Glutamatergic neuron (in vitro differentiated cells): ENCODE measurements around the gene COMMD6. TPM values are rescaled to one million over a fixed set of nuclear protein-coding genes. Genes with fewer than 3 reads are reported as not detected.

ENCODE experiments used
- DNase-seq: peaks from one replicate; pipeline ENCODE4 v3.0.0; 2022
- H3K27ac Mint-ChIP-seq: one replicate; pipeline ENCODE4 v1.8.0; 2020; ENCODE audit warnings: mild to moderate bottlenecking, mixed read lengths, inconsistent platforms; ENCODE audit not compliant: unreplicated experiment
- H3K27me3 Mint-ChIP-seq: one replicate; pipeline ENCODE4 v1.8.0; 2020; ENCODE audit warnings: mild to moderate bottlenecking, moderate library complexity, mixed read lengths, inconsistent platforms; ENCODE audit not compliant: unreplicated experiment
- H3K36me3 Mint-ChIP-seq: one replicate; pipeline ENCODE4 v1.8.0; 2020; ENCODE audit warnings: mild to moderate bottlenecking, mixed read lengths, inconsistent platforms; ENCODE audit not compliant: unreplicated experiment
- H3K4me1 Mint-ChIP-seq: one replicate; pipeline ENCODE4 v1.8.0; 2020; ENCODE audit warnings: mild to moderate bottlenecking, low read depth, mixed read lengths, inconsistent platforms; ENCODE audit not compliant: unreplicated experiment
- H3K4me3 Mint-ChIP-seq: one replicate; pipeline ENCODE4 v1.8.0; 2020; ENCODE audit warnings: mild to moderate bottlenecking, mixed read lengths, inconsistent platforms; ENCODE audit not compliant: unreplicated experiment
- H3K9me3 Mint-ChIP-seq: one replicate; pipeline ENCODE4 v1.8.0; 2020; ENCODE audit warnings: mild to moderate bottlenecking, moderate library complexity, mixed read lengths, inconsistent platforms; ENCODE audit not compliant: unreplicated experiment
- total RNA-seq: library from RNA; stranded (reverse); fragmentation: NEBNext Ultra II Directional; extraction: Animal tissue kit (Norgen Biotek cat#: 25700); gene quantifications from one replicate; pipeline ENCODE4 v1.2.1, GENCODE V29; 2021; ENCODE audit not compliant: unreplicated experiment
- TF ChIP-seq, protein P1 (sequence below): fragments of 200-600 bp; sonication (generic); IDR thresholded peaks from one replicate; pipeline ENCODE4 v1.5.0; 2021; ENCODE audit not compliant: partially characterized antibody, unreplicated experiment

COMMD6 gene
- total RNA-seq, 1 donor from 2014 or later, result 109 TPM

DNA sequence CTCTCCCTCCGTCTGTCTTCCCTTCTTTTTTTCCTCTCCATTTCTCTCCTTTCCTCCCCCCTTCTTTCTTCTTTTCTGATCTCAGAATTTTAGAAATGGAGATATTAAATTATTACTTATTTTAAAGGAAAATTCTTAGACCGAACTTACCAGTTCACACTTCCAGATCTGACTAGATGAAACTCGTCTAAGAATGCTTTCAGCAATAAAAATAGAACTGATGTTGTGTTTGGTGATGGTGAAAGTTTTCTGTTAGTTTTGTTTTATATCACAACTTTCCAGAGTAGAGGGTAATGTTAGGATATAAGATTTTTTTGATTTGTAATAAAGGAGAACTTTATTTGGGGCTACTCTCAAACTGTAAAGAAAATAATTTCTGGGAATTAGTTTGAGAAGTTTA lies 41.9 kb upstream of the COMMD6 start:
- TF ChIP-seq, protein P1, sequence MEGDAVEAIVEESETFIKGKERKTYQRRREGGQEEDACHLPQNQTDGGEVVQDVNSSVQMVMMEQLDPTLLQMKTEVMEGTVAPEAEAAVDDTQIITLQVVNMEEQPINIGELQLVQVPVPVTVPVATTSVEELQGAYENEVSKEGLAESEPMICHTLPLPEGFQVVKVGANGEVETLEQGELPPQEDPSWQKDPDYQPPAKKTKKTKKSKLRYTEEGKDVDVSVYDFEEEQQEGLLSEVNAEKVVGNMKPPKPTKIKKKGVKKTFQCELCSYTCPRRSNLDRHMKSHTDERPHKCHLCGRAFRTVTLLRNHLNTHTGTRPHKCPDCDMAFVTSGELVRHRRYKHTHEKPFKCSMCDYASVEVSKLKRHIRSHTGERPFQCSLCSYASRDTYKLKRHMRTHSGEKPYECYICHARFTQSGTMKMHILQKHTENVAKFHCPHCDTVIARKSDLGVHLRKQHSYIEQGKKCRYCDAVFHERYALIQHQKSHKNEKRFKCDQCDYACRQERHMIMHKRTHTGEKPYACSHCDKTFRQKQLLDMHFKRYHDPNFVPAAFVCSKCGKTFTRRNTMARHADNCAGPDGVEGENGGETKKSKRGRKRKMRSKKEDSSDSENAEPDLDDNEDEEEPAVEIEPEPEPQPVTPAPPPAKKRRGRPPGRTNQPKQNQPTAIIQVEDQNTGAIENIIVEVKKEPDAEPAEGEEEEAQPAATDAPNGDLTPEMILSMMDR, result no peak
- Mint-ChIP-seq H3K4me3 (no peak overlapping the region), H3K9me3 (no peaks in the 10 kb centered on the region), H3K27me3 (no peaks in the 10 kb centered on the region), H3K4me1 (no peaks in the 10 kb centered on the region), H3K27ac (no peak overlapping the region), H3K36me3 (peaks cover 6% of the 10 kb centered on the region)
- no peak for DNase-seq

DNA sequence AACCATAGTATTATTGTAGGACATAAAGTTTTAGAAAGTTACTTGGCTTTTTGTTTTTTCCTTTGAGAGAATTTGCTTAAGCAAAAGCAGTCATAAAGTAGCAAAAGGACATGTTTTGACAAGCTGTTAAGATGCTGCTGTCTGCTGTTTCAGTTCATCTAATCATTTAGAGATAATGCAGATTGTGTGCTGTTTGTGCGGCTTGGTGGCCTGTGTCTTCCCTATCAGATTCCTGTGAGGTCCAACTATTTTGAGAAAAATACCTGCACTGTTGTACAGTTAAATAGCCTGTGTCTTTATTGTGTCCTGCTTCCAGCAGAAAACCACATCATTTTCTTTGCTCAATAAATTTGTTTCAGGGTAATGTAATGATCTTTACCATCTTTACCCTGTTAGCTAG lies 31.9 kb upstream of the COMMD6 start:
- H3K36me3 Mint-ChIP-seq, result no peaks in the 10 kb centered on the region
- TF ChIP-seq, protein P1, result no peak
- no peaks in the 10 kb centered on the region for H3K9me3 Mint-ChIP-seq
- no peaks in the 10 kb centered on the region for H3K27me3 Mint-ChIP-seq
- no peaks in the 10 kb centered on the region for H3K4me1 Mint-ChIP-seq
- no peak overlapping the region for H3K27ac Mint-ChIP-seq
- DNase-seq, result no peak
- H3K4me3 Mint-ChIP-seq, result no peak overlapping the region

DNA sequence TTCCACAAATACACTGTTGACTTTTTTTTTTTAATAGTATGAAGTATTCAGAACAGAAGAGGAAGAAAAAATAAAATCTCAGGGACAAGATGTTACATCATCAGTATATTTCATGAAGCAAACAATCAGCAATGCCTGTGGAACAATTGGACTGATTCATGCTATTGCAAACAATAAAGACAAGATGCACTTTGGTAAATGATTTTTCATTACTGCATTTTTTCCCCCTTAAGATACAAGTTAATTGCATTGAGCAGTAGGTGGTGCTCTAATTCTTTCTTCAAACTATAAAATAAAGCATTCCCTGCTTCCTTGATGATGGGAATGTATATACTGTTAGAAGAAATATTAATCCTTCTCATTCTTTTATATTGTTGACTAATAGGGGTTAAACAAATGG lies 29.0 kb upstream of the COMMD6 start:
- H3K4me3 Mint-ChIP-seq, result no peak overlapping the region
- H3K27me3 Mint-ChIP-seq, result no peaks in the 10 kb centered on the region
- TF ChIP-seq, protein P1, result no peak
- no peak for DNase-seq
- H3K27ac Mint-ChIP-seq, result no peak overlapping the region
- H3K4me1 Mint-ChIP-seq, result no peaks in the 10 kb centered on the region
- H3K36me3 Mint-ChIP-seq, result no peaks in the 10 kb centered on the region
- no peaks in the 10 kb centered on the region for H3K9me3 Mint-ChIP-seq

DNA sequence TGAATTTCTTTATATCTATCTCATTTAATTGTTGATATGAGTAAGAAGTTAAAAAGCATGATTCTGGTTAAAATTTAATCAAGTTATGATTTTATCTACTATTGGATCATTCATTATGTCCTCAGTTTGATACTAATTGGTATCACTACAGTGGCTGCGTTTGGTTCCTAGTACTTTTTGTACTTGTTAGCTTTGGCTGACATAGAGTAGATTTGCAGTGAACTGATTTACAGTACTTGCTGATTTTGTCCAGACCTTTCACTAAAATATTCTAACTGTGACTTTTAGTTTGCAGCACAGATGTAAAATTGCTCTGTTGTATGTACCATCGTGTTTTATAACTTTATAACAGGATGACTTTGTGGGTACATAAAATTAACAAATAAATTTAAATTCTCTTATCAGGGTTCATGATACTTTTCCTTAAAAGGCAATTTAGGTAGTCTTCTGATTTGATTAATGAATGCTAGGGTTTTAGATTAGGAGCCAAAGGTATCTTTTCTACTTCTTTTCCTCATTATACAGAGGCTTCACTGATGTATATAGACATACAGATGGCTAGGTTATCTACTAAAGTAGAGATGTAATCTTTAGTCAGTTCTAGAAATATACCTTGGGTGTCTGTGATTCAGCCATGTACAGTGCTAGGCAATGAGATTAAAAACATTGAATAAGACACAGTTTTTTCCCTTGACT lies 20.7 kb upstream of the COMMD6 start:
- peaks cover 7% of the 10 kb centered on the region for H3K36me3 Mint-ChIP-seq
- H3K4me1 Mint-ChIP-seq, result no peaks in the 10 kb centered on the region
- no peak overlapping the region for H3K4me3 Mint-ChIP-seq
- no peak overlapping the region for H3K27ac Mint-ChIP-seq
- DNase-seq, result no peak
- TF ChIP-seq, protein P1, result no peak
- no peaks in the 10 kb centered on the region for H3K27me3 Mint-ChIP-seq
- H3K9me3 Mint-ChIP-seq, result no peaks in the 10 kb centered on the region

DNA sequence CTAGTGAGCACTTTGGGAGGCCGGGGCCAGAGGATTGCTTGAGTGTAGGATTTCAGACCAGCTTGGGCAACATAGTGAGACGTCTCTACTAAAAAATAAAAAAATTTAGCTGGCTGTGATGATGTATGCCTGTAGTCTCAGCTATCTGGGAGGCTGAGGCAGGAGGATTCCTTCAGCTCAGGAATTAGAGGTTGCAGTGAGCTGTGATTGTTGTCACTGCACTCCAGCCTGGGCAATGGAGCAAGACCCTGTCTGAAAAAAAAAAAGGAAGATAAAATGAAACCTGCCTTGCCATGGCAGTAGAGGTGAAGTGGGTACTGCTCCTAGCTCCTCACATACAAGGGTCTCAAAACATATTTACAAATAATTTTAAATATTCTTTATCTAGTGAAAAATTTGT lies 19.3 kb upstream of the COMMD6 start:
- H3K4me3 Mint-ChIP-seq, result no peak overlapping the region
- DNase-seq, result no peak
- TF ChIP-seq, protein P1, result no peak
- H3K27ac Mint-ChIP-seq, result no peak overlapping the region
- no peaks in the 10 kb centered on the region for H3K27me3 Mint-ChIP-seq
- no peaks in the 10 kb centered on the region for H3K4me1 Mint-ChIP-seq
- peaks cover 7% of the 10 kb centered on the region for H3K36me3 Mint-ChIP-seq
- no peaks in the 10 kb centered on the region for H3K9me3 Mint-ChIP-seq
